ENCODE results near the gene SYT13. TPM values are rescaled to one million over a fixed set of nuclear protein-coding genes. Genes with fewer than 3 reads are reported as not detected.

Gene SYT13
- polyA plus RNA-seq, 1 donor (not counting 4 experiments of a cell fraction or from before 2014, with no cell fraction given): not detected

GRCh38 chr11:45216901-45217300, 69.2 kb downstream of the SYT13 start:
- dilution Hi-C loops (cut with MboI; ENCODE audit: extremely low pct_ligation_motif_present, low sequenced_read_pairs): no loop called here
- H3K79me2 ChIP-seq (ENCODE audit: control insufficient read depth, insufficient read depth, low read length): no peaks in the 10 kb centered on the region

GRCh38 chr11:45216031-45216430, 70.1 kb downstream of the SYT13 start:
- H3K9ac ChIP-seq (ENCODE audit: control insufficient read depth, extremely low read depth, insufficient read depth, low read length): no peak overlapping the region
- TF ChIP-seq EZH2 (IDR thresholded peaks at IDR 0.05; ENCODE audit: low read length) (no peak), CTCF (optimal IDR thresholded peaks at IDR 0.05 in 1 of 3, IDR thresholded peaks at IDR 0.05 in 1 of 3, conservative IDR thresholded peaks at IDR 0.05 in 1 of 3; ENCODE audit: extremely low read depth in 1 of 3, insufficient read depth in 2 of 3, low read length in 3 of 3) (no peak)
- no peaks in the 10 kb centered on the region for H3K27me3 ChIP-seq (ENCODE audit: control insufficient read depth, extremely low read depth, insufficient read depth, low read length)
- no peak overlapping the region for H3K27ac ChIP-seq (ENCODE audit: control insufficient read depth, insufficient read depth, low read length)
- no peaks in the 10 kb centered on the region for H4K20me1 ChIP-seq (ENCODE audit: control insufficient read depth, extremely low read depth, insufficient read depth, low read length)
- dilution Hi-C loops (cut with MboI; ENCODE audit: extremely low pct_ligation_motif_present, low sequenced_read_pairs): no loop called here
- FAIRE-seq (no peak), DNase-seq (ENCODE audit: low read depth, low spot score) (no peak)
- H3K79me2 ChIP-seq (ENCODE audit: control insufficient read depth, insufficient read depth, low read length): no peaks in the 10 kb centered on the region
- H3K36me3 ChIP-seq (ENCODE audit: control insufficient read depth in 2 of 2, extremely low read depth in 1 of 2, insufficient read depth in 2 of 2, low read length in 2 of 2): no peaks in the 10 kb centered on the region
- H3K9me1 ChIP-seq (ENCODE audit: control insufficient read depth, extremely low read depth, insufficient read depth, low read length): no peaks in the 10 kb centered on the region
- no peak overlapping the region for H3K4me2 ChIP-seq (ENCODE audit: control insufficient read depth, extremely low read depth, insufficient read depth, low read depth, low read length)
- no peak overlapping the region for H2AFZ ChIP-seq (ENCODE audit: control insufficient read depth, low read length)
- no peak overlapping the region for H3K4me3 ChIP-seq (ENCODE audit: control insufficient read depth in 2 of 3, extremely low read depth in 1 of 3, insufficient read depth in 2 of 3, low read depth in 1 of 3, low read length in 3 of 3)
- H3K4me1 ChIP-seq (ENCODE audit: control insufficient read depth, extremely low read depth, insufficient read depth, low read length): no peaks in the 10 kb centered on the region
- no peaks in the 10 kb centered on the region for H3K9me3 ChIP-seq (ENCODE audit: control insufficient read depth, low read depth, low read length)

More at GRCh38 chr11:45216901-45217300, 69.2 kb downstream of the SYT13 start:
- H3K4me1 ChIP-seq (ENCODE audit: control insufficient read depth, extremely low read depth, insufficient read depth, low read length): no peaks in the 10 kb centered on the region
- no peak overlapping the region for H3K27ac ChIP-seq (ENCODE audit: control insufficient read depth, insufficient read depth, low read length)
- no peak overlapping the region for H3K4me2 ChIP-seq (ENCODE audit: control insufficient read depth, extremely low read depth, insufficient read depth, low read depth, low read length)
- no peak overlapping the region for H3K9ac ChIP-seq (ENCODE audit: control insufficient read depth, extremely low read depth, insufficient read depth, low read length)
- no peak for TF ChIP-seq EZH2 (IDR thresholded peaks at IDR 0.05; ENCODE audit: low read length)
- FAIRE-seq: no peak
- no peaks in the 10 kb centered on the region for H3K36me3 ChIP-seq (ENCODE audit: control insufficient read depth in 2 of 2, extremely low read depth in 1 of 2, insufficient read depth in 2 of 2, low read length in 2 of 2)
- no peak overlapping the region for H3K4me3 ChIP-seq (ENCODE audit: control insufficient read depth in 2 of 3, extremely low read depth in 1 of 3, insufficient read depth in 2 of 3, low read depth in 1 of 3, low read length in 3 of 3)
- no peaks in the 10 kb centered on the region for H3K27me3 ChIP-seq (ENCODE audit: control insufficient read depth, extremely low read depth, insufficient read depth, low read length)
- DNase-seq (ENCODE audit: low read depth, low spot score): no peak
- no peaks in the 10 kb centered on the region for H3K9me3 ChIP-seq (ENCODE audit: control insufficient read depth, low read depth, low read length)
- no peaks in the 10 kb centered on the region for H3K9me1 ChIP-seq (ENCODE audit: control insufficient read depth, extremely low read depth, insufficient read depth, low read length)
- H2AFZ ChIP-seq (ENCODE audit: control insufficient read depth, low read length): no peak overlapping the region
- H4K20me1 ChIP-seq (ENCODE audit: control insufficient read depth, extremely low read depth, insufficient read depth, low read length): no peaks in the 10 kb centered on the region

All from keratinocyte (primary cell).